ENCODE data around the gene MT1X. TPM values are rescaled to one million over a fixed set of nuclear protein-coding genes. Genes with fewer than 3 reads are reported as not detected.

The MT1X gene
- total and polyA plus RNA-seq, 2 of the 13 experiments (the other 11 are each of a cell fraction or from before 2014, with no cell fraction given): 19.7 to 288 TPM

DNA sequence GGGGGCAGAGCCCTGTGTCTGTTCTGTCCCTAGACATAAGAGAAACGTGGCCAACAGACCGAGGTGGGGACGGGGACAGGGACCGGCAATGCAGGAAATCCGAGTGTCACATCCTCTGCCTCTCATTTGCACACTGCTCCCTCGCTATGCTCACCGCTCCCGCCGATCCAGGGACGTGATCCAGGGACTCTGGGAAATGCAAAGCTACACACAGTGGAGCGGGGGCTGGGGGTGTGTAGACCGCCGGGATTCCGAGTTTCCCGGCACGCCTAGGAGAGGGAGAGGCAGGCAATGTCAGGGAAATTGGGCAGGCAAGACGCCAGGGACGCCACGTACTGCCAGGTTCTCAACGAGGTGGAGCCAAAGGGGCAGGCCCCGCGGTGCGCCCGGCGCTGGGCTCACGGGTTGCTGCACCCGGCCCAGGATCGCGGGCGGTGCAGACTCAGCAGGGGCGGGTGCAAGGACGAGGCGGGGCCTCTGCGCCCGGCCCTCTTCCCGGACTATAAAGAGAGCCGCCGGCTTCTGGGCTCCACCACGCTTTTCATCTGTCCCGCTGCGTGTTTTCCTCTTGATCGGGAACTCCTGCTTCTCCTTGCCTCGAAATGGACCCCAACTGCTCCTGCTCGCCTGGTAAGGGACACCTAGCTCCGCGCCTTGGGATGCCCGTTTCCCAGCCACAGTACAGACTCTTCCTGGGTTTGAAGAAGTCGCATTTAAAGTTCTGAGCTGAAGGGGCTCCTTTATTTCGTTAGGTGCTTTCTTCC lies at the start of gene MT1X (continued):
- TF ChIP-seq, protein P1, sequence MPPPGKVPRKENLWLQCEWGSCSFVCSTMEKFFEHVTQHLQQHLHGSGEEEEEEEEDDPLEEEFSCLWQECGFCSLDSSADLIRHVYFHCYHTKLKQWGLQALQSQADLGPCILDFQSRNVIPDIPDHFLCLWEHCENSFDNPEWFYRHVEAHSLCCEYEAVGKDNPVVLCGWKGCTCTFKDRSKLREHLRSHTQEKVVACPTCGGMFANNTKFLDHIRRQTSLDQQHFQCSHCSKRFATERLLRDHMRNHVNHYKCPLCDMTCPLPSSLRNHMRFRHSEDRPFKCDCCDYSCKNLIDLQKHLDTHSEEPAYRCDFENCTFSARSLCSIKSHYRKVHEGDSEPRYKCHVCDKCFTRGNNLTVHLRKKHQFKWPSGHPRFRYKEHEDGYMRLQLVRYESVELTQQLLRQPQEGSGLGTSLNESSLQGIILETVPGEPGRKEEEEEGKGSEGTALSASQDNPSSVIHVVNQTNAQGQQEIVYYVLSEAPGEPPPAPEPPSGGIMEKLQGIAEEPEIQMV (CRISPR knock-in tag; IDR thresholded peaks at IDR 0.05; ENCODE audit: low read depth): 0 out of 2 replicates have a peak, but pooled peaks have one; percentile 7
- TF ChIP-seq, protein P2, sequence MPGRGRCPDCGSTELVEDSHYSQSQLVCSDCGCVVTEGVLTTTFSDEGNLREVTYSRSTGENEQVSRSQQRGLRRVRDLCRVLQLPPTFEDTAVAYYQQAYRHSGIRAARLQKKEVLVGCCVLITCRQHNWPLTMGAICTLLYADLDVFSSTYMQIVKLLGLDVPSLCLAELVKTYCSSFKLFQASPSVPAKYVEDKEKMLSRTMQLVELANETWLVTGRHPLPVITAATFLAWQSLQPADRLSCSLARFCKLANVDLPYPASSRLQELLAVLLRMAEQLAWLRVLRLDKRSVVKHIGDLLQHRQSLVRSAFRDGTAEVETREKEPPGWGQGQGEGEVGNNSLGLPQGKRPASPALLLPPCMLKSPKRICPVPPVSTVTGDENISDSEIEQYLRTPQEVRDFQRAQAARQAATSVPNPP (CRISPR knock-in tag; IDR thresholded peaks at IDR 0.05): peak; percentile 56; the same call in 1 of the 2 replicates
- TF ChIP-seq CBX5 (CRISPR knock-in tag; IDR thresholded peaks at IDR 0.05; ENCODE audit: borderline replicate concordance) (no peak; the same call in 1 of the 2 replicates), ESRRA (CRISPR knock-in tag; IDR thresholded peaks at IDR 0.05; ENCODE audit: low read depth) (peak; percentile 54; the same call in 1 of the 2 replicates), CCAR2 (optimal IDR thresholded peaks at IDR 0.05; ENCODE audit: low read depth, low read length) (no peak), LCORL (IDR thresholded peaks at IDR 0.05) (no peak), LCORL (CRISPR knock-in tag; IDR thresholded peaks at IDR 0.05) (peak; percentile 91), ZNF17 (CRISPR knock-in tag; IDR thresholded peaks at IDR 0.05) (no peak), NFKBIZ (CRISPR knock-in tag; IDR thresholded peaks at IDR 0.05) (no peak), NBN (conservative IDR thresholded peaks at IDR 0.05) (no peak), GABPB1 (CRISPR knock-in tag; IDR thresholded peaks at IDR 0.05) (peak; percentile 72; the same call in 1 of the 2 replicates)
- TF ChIP-seq, protein P3, sequence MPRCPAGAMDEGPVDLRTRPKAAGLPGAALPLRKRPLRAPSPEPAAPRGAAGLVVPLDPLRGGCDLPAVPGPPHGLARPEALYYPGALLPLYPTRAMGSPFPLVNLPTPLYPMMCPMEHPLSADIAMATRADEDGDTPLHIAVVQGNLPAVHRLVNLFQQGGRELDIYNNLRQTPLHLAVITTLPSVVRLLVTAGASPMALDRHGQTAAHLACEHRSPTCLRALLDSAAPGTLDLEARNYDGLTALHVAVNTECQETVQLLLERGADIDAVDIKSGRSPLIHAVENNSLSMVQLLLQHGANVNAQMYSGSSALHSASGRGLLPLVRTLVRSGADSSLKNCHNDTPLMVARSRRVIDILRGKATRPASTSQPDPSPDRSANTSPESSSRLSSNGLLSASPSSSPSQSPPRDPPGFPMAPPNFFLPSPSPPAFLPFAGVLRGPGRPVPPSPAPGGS (CRISPR knock-in tag; IDR thresholded peaks at IDR 0.05): peak; percentile 80
- TF ChIP-seq, protein P4, sequence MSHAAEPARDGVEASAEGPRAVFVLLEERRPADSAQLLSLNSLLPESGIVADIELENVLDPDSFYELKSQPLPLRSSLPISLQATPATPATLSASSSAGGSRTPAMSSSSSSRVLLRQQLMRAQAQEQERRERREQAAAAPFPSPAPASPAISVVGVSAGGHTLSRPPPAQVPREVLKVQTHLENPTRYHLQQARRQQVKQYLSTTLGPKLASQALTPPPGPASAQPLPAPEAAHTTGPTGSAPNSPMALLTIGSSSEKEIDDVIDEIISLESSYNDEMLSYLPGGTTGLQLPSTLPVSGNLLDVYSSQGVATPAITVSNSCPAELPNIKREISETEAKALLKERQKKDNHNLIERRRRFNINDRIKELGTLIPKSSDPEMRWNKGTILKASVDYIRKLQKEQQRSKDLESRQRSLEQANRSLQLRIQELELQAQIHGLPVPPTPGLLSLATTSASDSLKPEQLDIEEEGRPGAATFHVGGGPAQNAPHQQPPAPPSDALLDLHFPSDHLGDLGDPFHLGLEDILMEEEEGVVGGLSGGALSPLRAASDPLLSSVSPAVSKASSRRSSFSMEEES (CRISPR knock-in tag; IDR thresholded peaks at IDR 0.05): peak; percentile 48
- TF ChIP-seq, protein P5, sequence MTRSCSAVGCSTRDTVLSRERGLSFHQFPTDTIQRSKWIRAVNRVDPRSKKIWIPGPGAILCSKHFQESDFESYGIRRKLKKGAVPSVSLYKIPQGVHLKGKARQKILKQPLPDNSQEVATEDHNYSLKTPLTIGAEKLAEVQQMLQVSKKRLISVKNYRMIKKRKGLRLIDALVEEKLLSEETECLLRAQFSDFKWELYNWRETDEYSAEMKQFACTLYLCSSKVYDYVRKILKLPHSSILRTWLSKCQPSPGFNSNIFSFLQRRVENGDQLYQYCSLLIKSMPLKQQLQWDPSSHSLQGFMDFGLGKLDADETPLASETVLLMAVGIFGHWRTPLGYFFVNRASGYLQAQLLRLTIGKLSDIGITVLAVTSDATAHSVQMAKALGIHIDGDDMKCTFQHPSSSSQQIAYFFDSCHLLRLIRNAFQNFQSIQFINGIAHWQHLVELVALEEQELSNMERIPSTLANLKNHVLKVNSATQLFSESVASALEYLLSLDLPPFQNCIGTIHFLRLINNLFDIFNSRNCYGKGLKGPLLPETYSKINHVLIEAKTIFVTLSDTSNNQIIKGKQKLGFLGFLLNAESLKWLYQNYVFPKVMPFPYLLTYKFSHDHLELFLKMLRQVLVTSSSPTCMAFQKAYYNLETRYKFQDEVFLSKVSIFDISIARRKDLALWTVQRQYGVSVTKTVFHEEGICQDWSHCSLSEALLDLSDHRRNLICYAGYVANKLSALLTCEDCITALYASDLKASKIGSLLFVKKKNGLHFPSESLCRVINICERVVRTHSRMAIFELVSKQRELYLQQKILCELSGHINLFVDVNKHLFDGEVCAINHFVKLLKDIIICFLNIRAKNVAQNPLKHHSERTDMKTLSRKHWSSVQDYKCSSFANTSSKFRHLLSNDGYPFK (CRISPR knock-in tag; IDR thresholded peaks at IDR 0.05; ENCODE audit: borderline replicate concordance): peak; percentile 42; the same call in 1 of the 2 replicates
- TF ChIP-seq, protein P6, sequence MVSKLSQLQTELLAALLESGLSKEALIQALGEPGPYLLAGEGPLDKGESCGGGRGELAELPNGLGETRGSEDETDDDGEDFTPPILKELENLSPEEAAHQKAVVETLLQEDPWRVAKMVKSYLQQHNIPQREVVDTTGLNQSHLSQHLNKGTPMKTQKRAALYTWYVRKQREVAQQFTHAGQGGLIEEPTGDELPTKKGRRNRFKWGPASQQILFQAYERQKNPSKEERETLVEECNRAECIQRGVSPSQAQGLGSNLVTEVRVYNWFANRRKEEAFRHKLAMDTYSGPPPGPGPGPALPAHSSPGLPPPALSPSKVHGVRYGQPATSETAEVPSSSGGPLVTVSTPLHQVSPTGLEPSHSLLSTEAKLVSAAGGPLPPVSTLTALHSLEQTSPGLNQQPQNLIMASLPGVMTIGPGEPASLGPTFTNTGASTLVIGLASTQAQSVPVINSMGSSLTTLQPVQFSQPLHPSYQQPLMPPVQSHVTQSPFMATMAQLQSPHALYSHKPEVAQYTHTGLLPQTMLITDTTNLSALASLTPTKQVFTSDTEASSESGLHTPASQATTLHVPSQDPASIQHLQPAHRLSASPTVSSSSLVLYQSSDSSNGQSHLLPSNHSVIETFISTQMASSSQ (IDR thresholded peaks at IDR 0.05; ENCODE audit: low read depth): no peak
- TF ChIP-seq, protein P6 (CRISPR knock-in tag; IDR thresholded peaks at IDR 0.05; ENCODE audit: borderline replicate concordance): no peak; the same call in 1 of the 2 replicates

All from HepG2 (cell line).